Endothelial cell of umbilical vein (primary cell): ENCODE measurements around the gene GTF2IRD1. TPM values are rescaled to one million over a fixed set of nuclear protein-coding genes. Genes with fewer than 3 reads are reported as not detected.

Source experiments
- BruUV-seq: library from RNA; stranded (reverse); fragments of 400-500 nt; replicated peaks from 2 replicates; lab custom pipeline; 2021; lab: Mats Ljungman, UMichigan
- CTCF ChIA-PET: fragments of 300-600, 350-600 bp; sonication (Branson Sonifier 250); formaldehyde crosslinking; loops from one replicate; lab custom pipeline; 2021; ENCODE audit warnings: antibody characterized with exemption, inconsistent platforms; lab: Charles Lee
- POLR2A ChIA-PET: fragments of 300-600, 350-600 bp; sonication (Branson Sonifier 250); formaldehyde crosslinking; loops from one replicate; lab custom pipeline; 2021; ENCODE audit warnings: antibody characterized with exemption, inconsistent platforms; lab: Charles Lee
- DNase-seq: peaks from one replicate; pipeline ENCODE4 v3.0.0-alpha.2; 2011; ENCODE audit warnings: low read depth, low spot score
- FAIRE-seq: peaks from 2 replicates; lab custom pipeline; 2011; peaks lifted over from hg19 to GRCh38; lab: Jason Lieb, UNC
- H2AFZ ChIP-seq: 2 replicates; pipeline ENCODE4 v1.6.0; 2012; ENCODE audit warnings: low read depth, low read length, control low read depth, inconsistent platforms
- H3K27ac ChIP-seq: 2 replicates; pipeline ENCODE4 v1.5.1; 2011; ENCODE audit warnings: low read depth, mild to moderate bottlenecking, control low read depth, low read length, moderate library complexity; ENCODE audit not compliant: insufficient read depth
- H3K27me3 ChIP-seq, 2 experiments: 2 replicates each; pipeline versions ENCODE4 v1.6.0 to v1.6.1; 2011; ENCODE audit warnings: low read length in 2 of 2, mixed read lengths in 1 of 2; ENCODE audit not compliant: control insufficient read depth in 2 of 2, insufficient read depth in 2 of 2
- H3K36me3 ChIP-seq, 2 experiments: 2 replicates in 1 of 2; 3 replicates in 1 of 2; pipeline ENCODE4 v1.5.1; 2011; ENCODE audit warnings: low read length in 2 of 2, mild to moderate bottlenecking in 1 of 2, moderate library complexity in 1 of 2; ENCODE audit not compliant: control insufficient read depth in 2 of 2, insufficient read depth in 2 of 2; ENCODE audit errors: extremely low read depth in 1 of 2
- H3K4me1 ChIP-seq: 3 replicates; pipeline ENCODE4 v1.5.1; 2011; ENCODE audit warnings: mild to moderate bottlenecking, low read length; ENCODE audit not compliant: control insufficient read depth, insufficient read depth; ENCODE audit errors: extremely low read depth
- H3K4me2 ChIP-seq: 2 replicates; pipeline ENCODE4 v1.6.1; 2011; ENCODE audit warnings: low read length, control low read depth, mixed read lengths; ENCODE audit not compliant: insufficient read depth
- H3K4me3 ChIP-seq, 3 experiments: fragments of 200-600 bp in 1 of 3; sonication (generic), shearing (Covaris generic) in 1 of 3; replicated peaks in 1 of 3; 2 replicates each; pipeline ENCODE4 v1.5.1; 2011 to 2016; ENCODE audit warnings: control low read depth in 3 of 3, low read length in 3 of 3, mild to moderate bottlenecking in 2 of 3, inconsistent platforms in 1 of 3, low read depth in 1 of 3, moderate library complexity in 1 of 3; ENCODE audit not compliant: insufficient read depth in 1 of 3
- H3K79me2 ChIP-seq: 2 replicates; pipeline ENCODE4 v1.6.0; 2012; ENCODE audit warnings: low read length, inconsistent platforms; ENCODE audit not compliant: control insufficient read depth, insufficient read depth
- H3K9ac ChIP-seq: replicated peaks from 2 replicates; pipeline ENCODE3; 2011; ENCODE audit warnings: low read length, control low read depth; ENCODE audit not compliant: insufficient read depth; ENCODE audit errors: extremely low read depth
- H3K9me1 ChIP-seq: replicated peaks from 3 replicates; pipeline ENCODE4 v1.6.0; 2011; ENCODE audit warnings: mild to moderate bottlenecking, low read length; ENCODE audit not compliant: control insufficient read depth, insufficient read depth; ENCODE audit errors: extremely low read depth
- H3K9me3 ChIP-seq: replicated peaks from 2 replicates; pipeline ENCODE4 v1.5.1; 2012; ENCODE audit warnings: low read length, inconsistent platforms; ENCODE audit not compliant: control insufficient read depth, insufficient read depth
- H4K20me1 ChIP-seq: replicated peaks from 2 replicates; pipeline ENCODE3; 2011; ENCODE audit warnings: mild to moderate bottlenecking, low read length; ENCODE audit not compliant: control insufficient read depth, insufficient read depth; ENCODE audit errors: extremely low read depth
- CTCF ChIP-seq, 2 donors: IDR thresholded peaks; 1 replicate in 1 of 2; 2 replicates in 1 of 2; pipeline ENCODE4 v1.5.1; 2011; ENCODE audit warnings: low read length in 2 of 2, mild to moderate bottlenecking in 2 of 2, moderate library complexity in 2 of 2, control low read depth in 1 of 2, inconsistent platforms in 1 of 2, low read depth in 1 of 2; ENCODE audit not compliant: insufficient read depth in 1 of 2; ENCODE audit errors: extremely low read depth in 1 of 2
- EZH2 ChIP-seq: IDR thresholded peaks from 2 replicates; pipeline ENCODE4 v1.6.1; 2012; ENCODE audit warnings: borderline replicate concordance, low read depth, mild to moderate bottlenecking, moderate library complexity, low read length, inconsistent platforms; ENCODE audit not compliant: severe bottlenecking
- FOS ChIP-seq: IDR thresholded peaks from 2 replicates; pipeline ENCODE4 v1.6.1; 2011; ENCODE audit warnings: mild to moderate bottlenecking, low read length, moderate library complexity, borderline replicate concordance; ENCODE audit not compliant: insufficient read depth
- JUN ChIP-seq: IDR thresholded peaks from 2 replicates; pipeline ENCODE4 v1.6.1; 2011; ENCODE audit warnings: borderline replicate concordance, low read depth; ENCODE audit not compliant: insufficient read length, insufficient read depth
- MAX ChIP-seq: IDR thresholded peaks from 2 replicates; pipeline ENCODE4 v1.6.1; 2011; ENCODE audit not compliant: insufficient read depth, insufficient read length
- MYC ChIP-seq: IDR thresholded peaks from one replicate; pipeline ENCODE4 v1.6.1; 2011; ENCODE audit warnings: mild to moderate bottlenecking, low read depth, low read length
- POLR2AphosphoS5 ChIP-seq: IDR thresholded peaks from 2 replicates; pipeline ENCODE4 v1.6.1; 2012; ENCODE audit warnings: low read depth, mild to moderate bottlenecking, control low read depth, low read length, moderate library complexity; ENCODE audit not compliant: insufficient read depth
- dilution Hi-C: fragments of 300-500 bp; cut with MboI; formaldehyde crosslinking; loops from one replicate; pipeline ENCODE4 v1.15.0; 2019; ENCODE audit warnings: low sequenced_read_pairs; ENCODE audit not compliant: extremely low pct_ligation_motif_present
- intact Hi-C: fragments of 100-400 bp; cut with micrococcal nuclease; formaldehyde crosslinking; loops from one replicate; pipeline ENCODE4 v1.10.0; 2022
- polyA plus RNA-seq, 4 experiments: library from polyadenylated mRNA; depleted of rRNA in 3 of 4; stranded (reverse) in 3 of 4; unstranded in 1 of 4; fragments of >200 nt; gene quantifications; 2 replicates each; pipeline versions ENCODE4 v1.2.1 to v1.2.3, GENCODE V29; 2011 to 2012; ENCODE audit warnings: missing spikeins in 1 of 4
- total RNA-seq: library from RNA; stranded (reverse); gene quantifications from 2 replicates; pipeline ENCODE4 v1.2.3, GENCODE V29; 2021

The GTF2IRD1 gene
- total and polyA plus RNA-seq, 2 donors (not counting 3 experiments of a cell fraction or from before 2014, with no cell fraction given): 14.2 to 24.2 TPM

- BruUV-seq: no TSS peak
- intact Hi-C loops: no loop called here
Observed at GRCh38 chr7:74420006-74420405, 33.7 kb upstream of the GTF2IRD1 start.

More at GRCh38 chr7:74420006-74420405, 33.7 kb upstream of the GTF2IRD1 start:
- CTCF ChIA-PET: interaction anchor here (0.6 to 6.6 kb wide), 3 partner anchors 69 to 146 kb away, joined by 3 to 64 read pairs (median 3); no protein-coding TSS in a partner anchor
- H4K20me1 ChIP-seq: no peaks in the 10 kb centered on the region
- no peak overlapping the region for H3K9ac ChIP-seq
- H3K4me2 ChIP-seq: no peak overlapping the region
- no peak for TF ChIP-seq MAX
- TF ChIP-seq MYC: no peak
- TF ChIP-seq JUN: no peak
- TF ChIP-seq CTCF (IDR thresholded peaks at IDR 0.05; ENCODE audit: extremely low read depth in 1 of 2, insufficient read depth in 1 of 2, low read depth in 1 of 2, low read length in 2 of 2): no peak
- TF ChIP-seq FOS: no peak
- no peak for TF ChIP-seq EZH2
- TF ChIP-seq POLR2AphosphoS5: no peak
- no peaks in the 10 kb centered on the region for H3K9me3 ChIP-seq
- no peaks in the 10 kb centered on the region for H3K36me3 ChIP-seq
- FAIRE-seq: no peak
- dilution Hi-C loops: no loop called here
- no peak overlapping the region for H3K27ac ChIP-seq
- H2AFZ ChIP-seq: no peak overlapping the region
- H3K4me1 ChIP-seq: no peaks in the 10 kb centered on the region
- no peak for DNase-seq
- no peaks in the 10 kb centered on the region for H3K27me3 ChIP-seq
- no peak overlapping the region for H3K4me3 ChIP-seq
- H3K79me2 ChIP-seq: no peaks in the 10 kb centered on the region
- H3K9me1 ChIP-seq: no peaks in the 10 kb centered on the region
- POLR2A ChIA-PET: interaction anchor here (0.6 kb wide), 1 partner anchor 142 kb away, joined by 4 read pairs; no protein-coding TSS in a partner anchor
